Stimulated activated CD4-positive, alpha-beta T cell treated with anti-CD3 and anti-CD28 coated beads, Interleukin-12 subunit alpha, Interleukin-12 subunit beta, amount 100 ng/mL, for 48 hours (primary cell): ENCODE measurements around the gene RARG.
A peak's percentile ranks its signal among the peaks of the same experiment; 100 is the strongest.
"Not testable (repeated sequence)": the region's sequence is repeated elsewhere in the genome, so short reads cannot be mapped to it uniquely, and the experiment has no call there.

Source experiments
- DNase-seq, 3 donors: peaks; one replicate each; pipeline ENCODE4 v3.0.0-alpha.2; 2020; ENCODE audit warnings: low read depth in 2 of 3, low spot score in 1 of 3

RARG gene

DNA sequence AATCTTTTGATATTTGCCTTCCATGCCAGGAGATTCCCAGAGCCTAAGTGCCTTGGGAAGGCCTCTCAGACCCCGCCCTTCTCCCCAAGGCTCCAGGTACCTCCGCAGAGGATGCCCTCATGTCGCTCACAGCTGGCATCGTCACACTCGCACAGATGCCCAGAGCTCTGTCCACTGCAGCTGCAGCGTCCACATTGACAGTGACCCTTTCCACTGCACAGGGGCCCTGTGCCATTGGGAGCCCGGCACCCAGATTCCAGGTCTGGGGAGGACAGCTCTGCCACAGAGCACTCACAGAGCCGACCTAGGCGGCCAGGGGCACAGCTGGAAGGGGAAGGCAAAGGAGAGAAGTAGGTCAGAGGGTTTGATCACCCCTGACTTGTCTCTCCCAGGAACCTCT, 39.0 kb downstream of the RARG start:
- DNase-seq = no peak

DNA sequence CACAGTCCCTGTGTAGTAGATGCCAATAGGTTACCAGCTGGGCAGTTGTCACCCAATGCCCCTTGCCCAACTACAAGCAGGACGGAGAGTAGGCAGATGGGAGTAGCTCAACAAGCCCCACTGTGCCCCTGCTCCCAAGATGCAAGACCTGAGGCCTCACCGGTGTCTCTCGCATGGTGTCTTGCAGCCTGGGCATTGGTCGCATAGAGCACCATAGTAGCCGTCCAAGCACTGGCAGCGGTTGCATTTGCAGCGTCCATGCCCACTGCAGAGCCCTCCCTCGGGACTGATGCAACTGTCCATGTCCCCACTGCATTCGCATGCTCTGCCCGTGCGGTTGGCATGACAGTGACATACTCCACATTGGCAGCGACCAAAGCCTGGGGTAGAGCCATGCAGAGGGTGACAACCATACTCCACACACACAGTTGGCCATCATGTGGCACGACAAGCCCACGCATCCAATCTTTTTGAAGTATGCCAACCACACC, 39.4 kb downstream of the RARG start:
- DNase-seq = no peak

- DNase-seq = no peak
Observed at GRCh38 chr12:53191885-53192530, 40.0 kb downstream of the RARG start.

- DNase-seq = no peak
Observed at GRCh38 chr12:53191096-53191884, 40.7 kb downstream of the RARG start.

- no peak for DNase-seq
Observed at GRCh38 chr12:53190108-53190729, 41.8 kb downstream of the RARG start.

- no peak for DNase-seq
Observed at GRCh38 chr12:53187145-53187899, 44.7 kb downstream of the RARG start.

- DNase-seq = no peak
Observed at GRCh38 chr12:53186745-53187144, 45.3 kb downstream of the RARG start.

DNA sequence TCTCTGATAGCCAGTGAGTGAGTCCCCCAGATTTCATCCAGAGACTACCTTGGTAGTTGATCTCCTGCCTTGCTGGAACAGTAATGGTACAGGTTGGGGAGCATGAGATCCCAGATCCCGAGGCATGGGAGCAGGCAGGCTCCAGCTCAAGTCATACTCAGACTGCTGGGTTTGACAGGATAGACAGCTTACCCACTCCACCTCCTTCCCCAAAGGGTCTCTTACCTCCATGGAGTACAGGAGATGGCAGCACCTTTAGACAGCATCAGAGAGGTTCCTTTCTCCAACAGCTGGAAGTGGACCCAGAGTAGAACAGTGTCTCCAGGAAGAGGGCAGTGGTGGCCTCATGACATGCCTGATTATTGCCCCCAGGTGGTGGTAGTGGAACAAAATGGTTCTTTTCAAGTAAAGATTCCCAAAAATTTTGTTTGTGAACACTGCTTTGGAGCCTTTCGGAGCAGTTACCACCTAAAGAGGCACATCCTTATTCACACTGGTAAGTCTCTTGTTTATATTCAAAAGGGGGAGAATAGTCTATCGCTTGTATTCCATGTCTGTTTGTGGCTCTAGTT, 46.3 kb downstream of the RARG start:
- no peak for DNase-seq

- no peak for DNase-seq
Observed at GRCh38 chr12:53184828-53185227, 47.2 kb downstream of the RARG start.

GRCh38 chr12:53182903-53183302, 49.1 kb downstream of the RARG start:
- DNase-seq = no peak

GRCh38 chr12:53181935-53182334, 50.1 kb downstream of the RARG start:
- DNase-seq = no peak

DNA sequence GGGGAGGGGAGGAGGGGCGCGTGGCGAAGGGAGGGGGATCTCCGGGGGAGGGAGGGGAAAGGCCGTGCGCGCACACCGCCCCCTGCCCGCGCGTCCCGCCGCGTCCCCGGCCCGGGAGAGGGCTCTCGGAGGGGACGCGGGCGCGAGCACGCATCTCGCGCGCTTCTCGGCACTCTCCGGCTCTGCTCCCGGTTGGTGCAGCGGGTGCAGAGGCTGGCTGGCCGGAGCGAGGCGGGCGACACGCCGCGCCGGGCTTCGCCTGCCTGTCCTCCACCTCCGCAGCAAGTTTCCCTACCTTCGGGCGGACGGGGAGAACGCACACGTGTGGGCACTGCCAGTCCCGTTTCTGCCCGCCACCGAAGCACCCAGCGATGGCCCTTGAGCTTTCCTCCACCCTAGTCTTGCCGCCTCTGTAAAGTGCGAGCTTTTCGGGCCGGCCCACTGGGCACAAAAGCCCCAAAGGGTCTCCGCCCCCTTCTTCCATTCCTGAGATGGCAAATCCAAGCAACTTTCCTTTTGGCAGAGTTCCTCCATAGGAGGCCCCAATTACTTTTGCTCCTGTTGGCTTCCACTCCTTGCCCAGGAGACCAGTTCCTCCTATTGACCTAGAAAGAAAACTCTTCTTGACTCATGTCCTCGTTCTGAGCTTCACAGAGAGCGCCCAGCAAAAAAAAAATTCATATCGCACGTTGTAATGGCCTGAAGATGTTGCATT, 50.9 kb downstream of the RARG start:
- DNase-seq = peak; percentile 62 to 76 (median 68)

- peak; percentile 93 to 98 (median 97) for DNase-seq
Observed at GRCh38 chr12:53180220-53180930, 51.6 kb downstream of the RARG start, which contains the start of the genes CSAD and ZNF740. Gene CSAD (minus strand): TSS chr12:53180925. CDS start chr12:53173470, 7,455 bp downstream. Gene ZNF740 (plus strand): TSS chr12:53180722. CDS start chr12:53181984, 1,262 bp downstream.

DNA sequence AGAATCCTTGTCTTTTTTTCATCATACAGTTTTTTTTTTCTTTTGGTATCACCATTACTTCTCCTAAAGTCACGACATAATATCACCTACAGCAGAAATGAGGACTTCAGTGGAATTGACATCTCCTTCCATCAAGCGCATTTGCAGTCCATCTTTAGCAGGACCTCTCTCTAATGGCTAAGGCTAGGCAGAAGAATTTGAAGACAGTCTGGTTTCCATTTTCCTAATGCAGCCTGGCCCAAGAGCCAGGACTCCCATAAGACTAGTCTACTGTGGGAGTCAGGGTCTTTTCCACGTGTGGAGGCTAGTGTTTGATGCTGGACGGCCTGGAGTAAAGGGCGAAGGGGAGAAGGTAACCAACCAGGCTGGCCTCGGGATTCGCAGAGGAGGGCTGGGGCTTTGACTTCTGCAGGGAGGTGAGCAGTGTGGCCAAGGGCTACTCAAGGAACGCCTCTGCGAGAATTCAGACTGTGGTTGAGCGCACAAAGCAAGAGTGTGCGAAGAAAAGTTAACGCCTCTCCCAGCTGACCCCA, 52.3 kb downstream of the RARG start:
- DNase-seq = no peak

DNA sequence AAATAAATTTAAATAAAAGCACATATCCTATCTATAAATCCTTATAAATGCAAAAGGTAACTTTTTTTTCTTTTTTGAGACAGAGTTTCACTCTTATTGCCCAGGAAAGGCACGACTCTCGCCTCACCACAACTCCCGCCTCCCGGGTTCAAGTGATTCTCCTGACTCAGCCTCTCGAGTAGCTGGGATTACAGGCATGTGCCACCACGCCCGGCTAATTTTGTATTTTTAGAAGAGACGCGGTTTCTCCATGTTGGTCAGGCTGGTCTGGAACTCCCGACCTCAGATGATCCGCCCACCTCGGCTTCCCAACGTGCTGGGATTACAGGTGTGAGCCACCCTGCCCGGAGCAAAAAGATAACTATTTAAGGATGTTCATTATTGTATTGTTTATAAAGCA, 53.2 kb downstream of the RARG start:
- DNase-seq = not testable (repeated sequence)

- DNase-seq = not testable (repeated sequence)
Observed at GRCh38 chr12:53177447-53177846, 54.6 kb downstream of the RARG start.

DNA sequence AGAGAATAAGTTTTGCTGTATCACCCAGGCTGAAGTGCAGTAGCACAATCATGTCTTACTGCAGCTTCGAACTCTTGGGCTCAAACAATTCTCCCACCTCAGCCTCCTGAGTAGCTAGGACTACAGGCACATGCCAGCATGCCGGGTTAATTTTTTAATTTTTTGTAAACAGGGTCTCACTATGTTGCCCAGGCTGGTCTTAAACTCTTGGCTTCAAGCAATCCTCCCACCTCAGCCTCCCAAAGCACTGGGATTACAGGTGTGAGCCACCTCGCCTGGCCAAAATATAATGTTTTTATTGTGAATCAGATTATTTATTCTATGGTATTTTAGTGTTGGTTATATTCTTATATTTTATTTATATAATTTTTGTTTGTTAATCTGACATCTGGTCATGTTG, 55.3 kb downstream of the RARG start:
- no peak for DNase-seq

- no peak for DNase-seq
Observed at GRCh38 chr12:53174881-53175491, 57.0 kb downstream of the RARG start.
